VCaP (cell line): Measurements from ENCODE around the gene F8.

Experiments
- H3K27ac ChIP-seq: fragments of 450-650 bp; 2 replicates; pipeline ENCODE4 v1.5.1; 2017
- TF ChIP-seq, protein P1 (sequence below): fragments of 450-650 bp; conservative IDR thresholded peaks from 2 replicates; pipeline ENCODE4 v1.5.1; 2017; ENCODE audit warnings: mild to moderate bottlenecking, moderate library complexity

The F8 gene

DNA sequence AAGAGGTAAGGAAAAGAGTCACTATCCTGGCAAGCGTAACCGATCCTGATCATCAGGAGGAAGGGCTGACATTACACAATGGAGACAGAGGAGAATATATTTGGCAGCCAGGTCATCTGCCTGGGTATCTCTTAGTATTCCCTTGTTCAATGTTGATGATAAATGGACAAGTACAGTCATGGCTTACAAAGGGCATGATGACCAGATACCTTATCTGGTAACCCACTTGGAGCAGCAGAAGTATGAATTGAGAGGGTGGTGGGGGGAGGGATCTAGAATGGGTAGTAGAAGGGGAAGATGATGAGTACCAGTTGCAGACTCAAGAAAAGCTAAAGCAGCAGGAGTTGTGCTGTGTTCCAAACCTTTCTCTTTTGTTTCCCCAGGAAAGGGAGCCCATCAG, 17.3 kb downstream of the F8 start:
- no peak overlapping the region for H3K27ac ChIP-seq
- TF ChIP-seq, protein P1, sequence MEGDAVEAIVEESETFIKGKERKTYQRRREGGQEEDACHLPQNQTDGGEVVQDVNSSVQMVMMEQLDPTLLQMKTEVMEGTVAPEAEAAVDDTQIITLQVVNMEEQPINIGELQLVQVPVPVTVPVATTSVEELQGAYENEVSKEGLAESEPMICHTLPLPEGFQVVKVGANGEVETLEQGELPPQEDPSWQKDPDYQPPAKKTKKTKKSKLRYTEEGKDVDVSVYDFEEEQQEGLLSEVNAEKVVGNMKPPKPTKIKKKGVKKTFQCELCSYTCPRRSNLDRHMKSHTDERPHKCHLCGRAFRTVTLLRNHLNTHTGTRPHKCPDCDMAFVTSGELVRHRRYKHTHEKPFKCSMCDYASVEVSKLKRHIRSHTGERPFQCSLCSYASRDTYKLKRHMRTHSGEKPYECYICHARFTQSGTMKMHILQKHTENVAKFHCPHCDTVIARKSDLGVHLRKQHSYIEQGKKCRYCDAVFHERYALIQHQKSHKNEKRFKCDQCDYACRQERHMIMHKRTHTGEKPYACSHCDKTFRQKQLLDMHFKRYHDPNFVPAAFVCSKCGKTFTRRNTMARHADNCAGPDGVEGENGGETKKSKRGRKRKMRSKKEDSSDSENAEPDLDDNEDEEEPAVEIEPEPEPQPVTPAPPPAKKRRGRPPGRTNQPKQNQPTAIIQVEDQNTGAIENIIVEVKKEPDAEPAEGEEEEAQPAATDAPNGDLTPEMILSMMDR, result no peak

DNA sequence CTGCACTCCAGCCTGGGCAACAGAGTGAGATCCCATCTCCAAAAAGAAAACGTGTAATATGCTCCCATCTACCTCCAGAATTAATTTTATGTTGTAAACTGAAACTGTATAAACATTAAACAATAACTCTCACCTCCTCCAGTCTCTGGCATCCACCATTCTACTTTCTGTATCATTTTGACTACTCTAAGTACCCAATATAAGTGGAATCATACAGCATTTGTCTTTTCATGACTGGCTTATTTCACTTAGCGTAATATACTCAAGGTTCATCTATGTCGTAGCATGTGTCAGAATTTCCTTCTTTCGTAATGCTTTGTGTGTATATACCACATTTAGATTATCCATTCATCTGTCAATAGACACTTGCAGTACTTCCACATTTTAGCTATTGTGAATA, 20.6 kb downstream of the F8 start:
- no peak overlapping the region for H3K27ac ChIP-seq
- TF ChIP-seq, protein P1, result no peak

DNA sequence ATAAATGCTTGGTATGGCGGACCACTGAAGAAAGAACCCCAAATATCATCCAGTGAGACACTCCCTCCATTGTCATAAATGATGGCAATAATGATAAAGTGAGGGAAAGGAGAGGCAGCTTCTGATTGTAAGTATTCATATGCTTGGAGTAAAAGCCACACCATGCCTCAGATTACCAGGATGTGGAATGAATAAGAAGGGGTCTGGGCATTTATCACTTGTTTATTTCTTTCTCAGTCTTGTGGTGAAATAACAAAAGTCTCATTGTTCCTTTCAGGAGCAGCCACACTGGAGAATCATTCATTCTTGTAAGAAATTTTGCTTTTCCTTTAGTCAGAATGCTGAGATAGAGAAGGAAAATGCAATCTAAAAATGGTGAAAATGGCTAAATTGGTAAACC, 21.7 kb downstream of the F8 start:
- H3K27ac ChIP-seq, result no peak overlapping the region
- TF ChIP-seq, protein P1, result no peak

GRCh38 chrX:154998204-154998880, 24.2 kb downstream of the F8 start:
- TF ChIP-seq, protein P1, result no peak
- no peak overlapping the region for H3K27ac ChIP-seq

- no peak overlapping the region for H3K27ac ChIP-seq
- TF ChIP-seq, protein P1, result no peak
Measured at GRCh38 chrX:154991476-154991875, 31.0 kb downstream of the F8 start.

GRCh38 chrX:154991039-154991438, 31.5 kb downstream of the F8 start:
- TF ChIP-seq, protein P1, result no peak
- H3K27ac ChIP-seq, result no peak overlapping the region

GRCh38 chrX:154990496-154990895, 32.0 kb downstream of the F8 start:
- TF ChIP-seq, protein P1, result no peak
- H3K27ac ChIP-seq, result no peak overlapping the region
